HepG2 (cell line): Measurements from ENCODE around the gene RNF114. TPM values are rescaled to one million over a fixed set of nuclear protein-coding genes. Genes with fewer than 3 reads are reported as not detected.
A peak's percentile ranks its signal among the peaks of the same experiment; 100 is the strongest.

Experiments used
- BORCS8-MEF2B ChIP-seq: sonication (generic); formaldehyde crosslinking; IDR thresholded peaks from 2 replicates; pipeline ENCODE4 v1.8.0; 2022; ENCODE audit warnings: mild to moderate bottlenecking, missing genetic modification reagents
- CHD2 ChIP-seq: IDR thresholded peaks from 2 replicates; pipeline ENCODE4 v1.6.1; 2011; ENCODE audit warnings: low read depth, low read length, improper control_type of control experiment
- DBP ChIP-seq: sonication (generic); formaldehyde crosslinking; IDR thresholded peaks from 2 replicates; pipeline ENCODE4 v1.4.0; 2020; ENCODE audit warnings: missing genetic modification reagents; ENCODE audit errors: not compliant biosample characterization
- ELF1 ChIP-seq: sonication (generic); formaldehyde crosslinking; IDR thresholded peaks from 2 replicates; pipeline ENCODE4 v1.4.0; 2020; ENCODE audit warnings: missing genetic modification reagents
- ETV5 ChIP-seq: IDR thresholded peaks from 2 replicates; pipeline ENCODE4 v1.6.1; 2018; ENCODE audit warnings: missing biosample characterization, missing genetic modification reagents, inconsistent platforms, borderline replicate concordance
- GABPA ChIP-seq, 2 experiments: IDR thresholded peaks; 2 replicates each; pipeline ENCODE4 v1.6.1; 2011 to 2016; ENCODE audit warnings: low read depth in 2 of 2, low read length in 1 of 2, missing biosample characterization in 1 of 2, missing genetic modification characterization in 1 of 2
- HDAC2 ChIP-seq: sonication (generic); formaldehyde crosslinking; IDR thresholded peaks from 2 replicates; pipeline ENCODE4 v1.4.0; 2020; ENCODE audit warnings: missing genetic modification reagents
- MIXL1 ChIP-seq: IDR thresholded peaks from 2 replicates; pipeline ENCODE4 v1.6.1; 2016
- NPAS2 ChIP-seq: sonication (generic); formaldehyde crosslinking; IDR thresholded peaks from 2 replicates; pipeline ENCODE4 v1.8.0; 2022; ENCODE audit warnings: mild to moderate bottlenecking, missing genetic modification reagents, borderline replicate concordance
- PREB ChIP-seq: sonication (generic); formaldehyde crosslinking; IDR thresholded peaks from 2 replicates; pipeline ENCODE4 v1.4.0; 2020; ENCODE audit warnings: missing genetic modification reagents
- SETDB1 ChIP-seq: sonication (generic); formaldehyde crosslinking; IDR thresholded peaks from 2 replicates; pipeline ENCODE4 v1.5.1; 2020; ENCODE audit warnings: missing genetic modification reagents, mild to moderate bottlenecking, borderline replicate concordance
- XRCC5 ChIP-seq: fragments of 200-400 bp; formaldehyde crosslinking; optimal IDR thresholded peaks from 2 replicates; pipeline ENCODE3; 2017; ENCODE audit warnings: mild to moderate bottlenecking, low read length
- ZBTB38 ChIP-seq: sonication (generic); formaldehyde crosslinking; IDR thresholded peaks from 2 replicates; pipeline ENCODE4 v1.5.1; 2020; ENCODE audit warnings: mild to moderate bottlenecking, missing genetic modification reagents
- ZNF333 ChIP-seq: sonication (generic); formaldehyde crosslinking; IDR thresholded peaks from 2 replicates; pipeline ENCODE4 v1.4.0; 2020; ENCODE audit warnings: mild to moderate bottlenecking, missing genetic modification reagents, borderline replicate concordance
- ZNF574 ChIP-seq: sonication (generic); formaldehyde crosslinking; IDR thresholded peaks from 2 replicates; pipeline ENCODE4 v1.4.0; 2020; ENCODE audit warnings: missing genetic modification reagents
- ZNF670 ChIP-seq: sonication (generic); formaldehyde crosslinking; IDR thresholded peaks from 2 replicates; pipeline ENCODE4 v1.8.0; 2022; ENCODE audit warnings: mild to moderate bottlenecking, missing genetic modification reagents, borderline replicate concordance
- ZNF687 ChIP-seq: sonication (generic); formaldehyde crosslinking; IDR thresholded peaks from 2 replicates; pipeline ENCODE4 v1.5.1; 2020; ENCODE audit warnings: mild to moderate bottlenecking, missing genetic modification reagents, moderate library complexity
- ZSCAN12 ChIP-seq: sonication (generic); formaldehyde crosslinking; IDR thresholded peaks from 2 replicates; pipeline ENCODE4 v1.9.0; 2021; ENCODE audit warnings: mild to moderate bottlenecking, missing genetic modification reagents
- polyA plus RNA-seq, 8 experiments: library from polyadenylated mRNA; depleted of rRNA in 3 of 8; stranded (reverse) in 7 of 8; unstranded in 1 of 8; fragments of >200 nt; fragmentation: Illumina TruSeq in 4 of 8; extraction: Trizol in 4 of 8; gene quantifications; 2 replicates each; pipeline versions ENCODE4 v1.2.1 to v1.2.3, GENCODE V29; 2011 to 2016; ENCODE audit warnings: low read depth in 4 of 8, missing spikeins in 1 of 8, mixed read lengths in 1 of 8; ENCODE audit not compliant: insufficient read depth in 1 of 8
- total RNA-seq, 5 experiments: library from RNA; depleted of rRNA; stranded (reverse); fragments of >200 nt; fragmentation: Illumina TruSeq; extraction: Trizol; gene quantifications; 2 replicates each; pipeline ENCODE4 v1.2.3, GENCODE V29; 2016; ENCODE audit warnings: low read depth in 1 of 5

The RNF114 gene
- total and polyA plus RNA-seq, 2 of the 13 experiments (the other 11 are each of a cell fraction or from before 2014, with no cell fraction given) = 119 to 126 TPM

GRCh38 chr20:49964964-49965780, 29.0 kb downstream of the RNF114 start (continued):
- peak; percentile 63; the same call in 1 of the 2 replicates for TF ChIP-seq ZNF574 (CRISPR knock-in tag)
- peak; percentile 92 for TF ChIP-seq XRCC5
- peak; percentile 64 for TF ChIP-seq ZNF687 (CRISPR knock-in tag)
- no peak for TF ChIP-seq MIXL1 (CRISPR knock-in tag)
- TF ChIP-seq HDAC2 (CRISPR knock-in tag) = peak; percentile 52; the same call in 1 of the 2 replicates
- TF ChIP-seq CHD2 = 0 out of 2 replicates have a peak, but pooled peaks have one; percentile 16
- TF ChIP-seq NPAS2 (CRISPR knock-in tag) = no peak
- TF ChIP-seq ETV5 (CRISPR knock-in tag) = peak; percentile 92
- no peak for TF ChIP-seq SETDB1 (CRISPR knock-in tag)
- TF ChIP-seq DBP (CRISPR knock-in tag) = no peak
- no peak for TF ChIP-seq ZNF333 (CRISPR knock-in tag)
- TF ChIP-seq ZNF670 (CRISPR knock-in tag) = no peak
- TF ChIP-seq BORCS8-MEF2B = peak; percentile 42; the same call in 1 of the 2 replicates
- TF ChIP-seq ELF1 = peak; percentile 74
- TF ChIP-seq GABPA (IDR thresholded peaks at IDR 0.05; ENCODE audit: low read depth, low read length) = peak; percentile 26; the same call in 1 of the 2 replicates
- TF ChIP-seq GABPA (CRISPR knock-in tag; IDR thresholded peaks at IDR 0.05; ENCODE audit: low read depth) = peak; percentile 68
- TF ChIP-seq ZBTB38 (CRISPR knock-in tag) = 0 out of 2 replicates have a peak, but pooled peaks have one; percentile 58
- TF ChIP-seq PREB (CRISPR knock-in tag) = 0 out of 2 replicates have a peak, but pooled peaks have one; percentile 78
- no peak for TF ChIP-seq ZSCAN12 (CRISPR knock-in tag)
